Astrocyte (in vitro differentiated cells and primary cell): Measurements from ENCODE around the gene SLC24A4. TPM values are rescaled to one million over a fixed set of nuclear protein-coding genes. Genes with fewer than 3 reads are reported as not detected.

Experiments used
- DNase-seq: peaks from one replicate; pipeline ENCODE4 v3.0.0-alpha.2; 2010; ENCODE audit warnings: low read depth
- FAIRE-seq: peaks from 2 replicates; lab custom pipeline; 2011; peaks lifted over from hg19 to GRCh38; lab: Jason Lieb, UNC
- H2AFZ ChIP-seq: 2 replicates; pipeline ENCODE4 v1.6.0; 2012; ENCODE audit warnings: low read depth, low read length, inconsistent platforms
- H3K27ac ChIP-seq: 2 replicates; pipeline ENCODE4 v1.5.1; 2011; ENCODE audit warnings: low read depth, low read length, inconsistent platforms
- H3K27me3 ChIP-seq: 2 replicates; pipeline ENCODE4 v1.6.0; 2011; ENCODE audit warnings: low read length, inconsistent platforms; ENCODE audit not compliant: insufficient read depth
- H3K36me3 ChIP-seq: 2 replicates; pipeline ENCODE4 v1.5.1; 2011; ENCODE audit warnings: low read length, inconsistent platforms; ENCODE audit not compliant: insufficient read depth
- H3K4me1 ChIP-seq: 2 replicates; pipeline ENCODE4 v1.5.1; 2011; ENCODE audit warnings: low read length, inconsistent platforms; ENCODE audit not compliant: insufficient read depth
- H3K4me2 ChIP-seq: 2 replicates; pipeline ENCODE4 v1.6.0; 2012; ENCODE audit warnings: low read length, inconsistent platforms
- H3K4me3 ChIP-seq: 2 replicates; pipeline ENCODE4 v1.5.1; 2011; ENCODE audit warnings: low read depth, mild to moderate bottlenecking, low read length, inconsistent platforms; ENCODE audit not compliant: insufficient read depth
- H3K79me2 ChIP-seq: 2 replicates; pipeline ENCODE4 v1.6.0; 2012; ENCODE audit warnings: mild to moderate bottlenecking, low read length, inconsistent platforms; ENCODE audit not compliant: insufficient read depth
- H3K9ac ChIP-seq: 2 replicates; pipeline ENCODE4 v1.6.0; 2012; ENCODE audit warnings: mild to moderate bottlenecking, low read length, inconsistent platforms
- H3K9me3 ChIP-seq: 2 replicates; pipeline ENCODE4 v1.5.1; 2012; ENCODE audit warnings: low read depth, mild to moderate bottlenecking, low read length, inconsistent platforms; ENCODE audit not compliant: insufficient read depth
- H4K20me1 ChIP-seq: 2 replicates; pipeline ENCODE4 v1.6.0; 2012; ENCODE audit warnings: low read length, inconsistent platforms; ENCODE audit not compliant: insufficient read depth
- H3K27ac Mint-ChIP-seq: one replicate; pipeline ENCODE4 v1.8.0; 2021; ENCODE audit warnings: mild to moderate bottlenecking, mixed read lengths; ENCODE audit not compliant: unreplicated experiment
- H3K27me3 Mint-ChIP-seq: one replicate; pipeline ENCODE4 v1.8.0; 2021; ENCODE audit warnings: low read depth, mixed read lengths; ENCODE audit not compliant: unreplicated experiment
- H3K36me3 Mint-ChIP-seq: one replicate; pipeline ENCODE4 v1.8.0; 2021; ENCODE audit warnings: low read depth, mixed read lengths; ENCODE audit not compliant: unreplicated experiment
- H3K4me1 Mint-ChIP-seq: one replicate; pipeline ENCODE4 v1.8.0; 2021; ENCODE audit warnings: low read depth, mixed read lengths; ENCODE audit not compliant: unreplicated experiment
- H3K4me3 Mint-ChIP-seq: one replicate; pipeline ENCODE4 v1.8.0; 2021; ENCODE audit warnings: mild to moderate bottlenecking, moderate library complexity, mixed read lengths; ENCODE audit not compliant: unreplicated experiment
- H3K9me3 Mint-ChIP-seq: one replicate; pipeline ENCODE4 v1.8.0; 2021; ENCODE audit warnings: mild to moderate bottlenecking, mixed read lengths; ENCODE audit not compliant: unreplicated experiment
- CTCF ChIP-seq: IDR thresholded peaks from 2 replicates; pipeline ENCODE4 v1.5.1; 2011; ENCODE audit warnings: low read depth, mild to moderate bottlenecking, inconsistent platforms, low read length, moderate library complexity; ENCODE audit not compliant: insufficient read depth
- EZH2 ChIP-seq: IDR thresholded peaks from 2 replicates; pipeline ENCODE4 v1.6.1; 2012; ENCODE audit warnings: mild to moderate bottlenecking, low read length, inconsistent platforms; ENCODE audit not compliant: insufficient read depth
- total RNA-seq: library from RNA; stranded (reverse); gene quantifications from 2 replicates; pipeline ENCODE4 v1.2.1, GENCODE V29; 2021

Gene SLC24A4
- total RNA-seq, 1 donor from 2014 or later = not detected

- Mint-ChIP-seq H3K27ac (no peak overlapping the region), H3K4me1 (peaks cover 6% of the 10 kb centered on the region), H3K9me3 (no peaks in the 10 kb centered on the region), H3K36me3 (peaks cover 14% of the 10 kb centered on the region), H3K27me3 (no peaks in the 10 kb centered on the region), H3K4me3 (no peak overlapping the region)
- no peaks in the 10 kb centered on the region for H3K27me3 ChIP-seq
- FAIRE-seq (no peak), DNase-seq (no peak)
- H3K4me2 ChIP-seq = no peak overlapping the region
- no peak overlapping the region for H3K9ac ChIP-seq
- H3K79me2 ChIP-seq = peaks cover 51% of the 10 kb centered on the region
- no peaks in the 10 kb centered on the region for H3K4me1 ChIP-seq
- no peak overlapping the region for H3K4me3 ChIP-seq
- H3K9me3 ChIP-seq = no peaks in the 10 kb centered on the region
- H3K36me3 ChIP-seq = no peaks in the 10 kb centered on the region
- H4K20me1 ChIP-seq = peaks cover 46% of the 10 kb centered on the region
- H3K27ac ChIP-seq = no peak overlapping the region
- no peak overlapping the region for H2AFZ ChIP-seq
- TF ChIP-seq CTCF (no peak), EZH2 (no peak)
Observed at GRCh38 chr14:92525322-92526095, 202.5 kb downstream of the SLC24A4 start.

GRCh38 chr14:92527721-92528120 is 204.8 kb downstream of the SLC24A4 start:
- Histone ChIP-seq H3K27me3 (no peaks in the 10 kb centered on the region), H3K9me3 (no peaks in the 10 kb centered on the region), H3K4me1 (peaks cover 4% of the 10 kb centered on the region), H4K20me1 (peaks cover 40% of the 10 kb centered on the region), H3K4me3 (no peak overlapping the region), H3K27ac (no peak overlapping the region), H3K79me2 (peaks cover 46% of the 10 kb centered on the region), H2AFZ (no peak overlapping the region), H3K4me2 (no peak overlapping the region), H3K36me3 (no peaks in the 10 kb centered on the region), H3K9ac (no peak overlapping the region)
- Mint-ChIP-seq H3K4me3 (no peak overlapping the region), H3K27ac (no peak overlapping the region), H3K27me3 (no peaks in the 10 kb centered on the region), H3K36me3 (peaks cover 2% of the 10 kb centered on the region), H3K4me1 (peaks cover 13% of the 10 kb centered on the region), H3K9me3 (no peaks in the 10 kb centered on the region)
- DNase-seq (peak; percentile 46), FAIRE-seq (no peak)
- TF ChIP-seq EZH2 (no peak), CTCF (no peak)

GRCh38 chr14:92528486-92529100 is 205.6 kb downstream of the SLC24A4 start:
- Histone ChIP-seq H3K9ac (no peak overlapping the region), H3K79me2 (peaks cover 46% of the 10 kb centered on the region), H3K4me2 (no peak overlapping the region), H3K36me3 (no peaks in the 10 kb centered on the region), H2AFZ (no peak overlapping the region), H3K4me1 (peaks cover 4% of the 10 kb centered on the region), H4K20me1 (peaks cover 41% of the 10 kb centered on the region), H3K9me3 (no peaks in the 10 kb centered on the region), H3K27me3 (no peaks in the 10 kb centered on the region), H3K4me3 (no peak overlapping the region), H3K27ac (no peak overlapping the region)
- Mint-ChIP-seq H3K27me3 (no peaks in the 10 kb centered on the region), H3K36me3 (peaks cover 2% of the 10 kb centered on the region), H3K27ac (no peak overlapping the region), H3K4me1 (peaks cover 17% of the 10 kb centered on the region), H3K4me3 (no peak overlapping the region), H3K9me3 (no peaks in the 10 kb centered on the region)
- no peak for DNase-seq
- no peak for TF ChIP-seq CTCF
- no peak for TF ChIP-seq EZH2
- FAIRE-seq = no peak
